ENCODE measurements around the gene LRRC49.
"Not testable (repeated sequence)": the region's sequence is repeated elsewhere in the genome, so short reads cannot be mapped to it uniquely, and the experiment has no call there.

Gene LRRC49

DNA sequence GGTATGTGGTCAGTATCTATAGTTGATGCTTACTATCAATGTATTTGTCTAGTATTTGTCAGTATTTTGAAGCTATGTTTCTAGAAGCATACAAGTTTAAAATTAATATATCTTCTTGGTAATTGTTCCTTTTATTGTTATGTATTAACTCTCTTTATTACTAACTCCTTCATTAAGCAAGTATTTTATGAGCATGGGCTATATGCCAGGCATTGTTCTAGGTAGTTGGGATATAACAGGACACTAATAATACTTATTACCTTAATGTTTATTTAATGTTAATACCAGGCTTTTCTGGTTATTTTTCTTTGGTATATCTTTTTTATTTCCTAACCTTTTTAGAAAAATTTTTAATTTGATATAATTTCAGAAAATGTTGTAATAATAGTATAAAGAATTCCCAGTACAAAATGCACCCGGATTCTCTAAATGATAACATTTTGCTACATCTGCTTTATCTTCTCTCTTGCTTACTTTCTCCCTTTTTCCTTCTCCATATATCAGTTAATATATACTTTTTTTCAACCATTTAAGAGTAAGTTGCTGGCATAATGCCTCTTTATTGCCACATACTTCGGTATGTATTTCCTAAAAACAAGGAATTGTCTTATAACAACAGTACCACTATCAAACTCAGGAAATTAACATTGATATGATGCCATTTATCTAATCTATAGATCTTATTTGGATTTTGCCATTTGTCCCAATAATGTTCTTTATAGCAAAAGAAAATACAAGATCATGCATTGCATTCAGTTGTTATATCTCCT is 30.9 kb downstream of the LRRC49 start:
- no peak for DNase-seq (ENCODE audit: low read depth)

DNA sequence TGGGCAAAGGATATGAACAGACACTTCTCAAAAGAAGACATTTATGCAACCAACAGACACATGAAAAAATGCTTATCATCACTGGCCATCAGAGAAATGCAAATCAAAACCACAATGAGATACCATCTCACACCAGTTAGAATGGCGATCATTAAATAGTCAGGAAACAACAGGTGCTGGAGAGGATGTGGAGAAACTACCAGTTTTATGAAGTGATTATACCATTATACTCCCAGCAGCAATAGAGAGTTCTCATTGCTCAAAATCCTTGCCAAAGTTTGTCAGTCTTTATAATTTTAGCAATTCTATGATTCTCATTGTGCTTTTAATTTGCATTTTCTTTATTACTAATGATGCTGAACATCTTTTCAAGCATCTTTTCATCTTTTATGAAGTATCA is 34.3 kb downstream of the LRRC49 start:
- DNase-seq (ENCODE audit: low read depth), result not testable (repeated sequence)

DNA sequence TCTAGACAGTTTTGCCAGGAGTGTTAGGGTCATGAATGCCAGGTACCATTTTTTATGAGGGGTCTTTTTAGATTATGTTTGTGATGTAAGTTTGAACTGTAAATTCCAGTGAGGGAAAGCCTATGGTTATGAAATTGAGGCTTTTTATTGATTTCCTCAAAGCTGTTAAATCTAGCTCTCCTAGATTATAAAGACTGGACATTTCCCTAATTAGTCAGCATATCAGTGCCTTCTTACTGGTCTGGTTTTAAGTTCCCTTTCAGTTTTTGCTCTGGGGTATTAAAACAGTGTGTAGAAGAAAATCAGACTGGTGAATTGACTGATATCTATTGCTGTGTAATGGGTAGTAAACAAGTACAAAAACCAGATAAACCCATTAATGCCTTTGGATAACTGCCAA is 39.2 kb downstream of the LRRC49 start:
- no peak for DNase-seq (ENCODE audit: low read depth)

DNA sequence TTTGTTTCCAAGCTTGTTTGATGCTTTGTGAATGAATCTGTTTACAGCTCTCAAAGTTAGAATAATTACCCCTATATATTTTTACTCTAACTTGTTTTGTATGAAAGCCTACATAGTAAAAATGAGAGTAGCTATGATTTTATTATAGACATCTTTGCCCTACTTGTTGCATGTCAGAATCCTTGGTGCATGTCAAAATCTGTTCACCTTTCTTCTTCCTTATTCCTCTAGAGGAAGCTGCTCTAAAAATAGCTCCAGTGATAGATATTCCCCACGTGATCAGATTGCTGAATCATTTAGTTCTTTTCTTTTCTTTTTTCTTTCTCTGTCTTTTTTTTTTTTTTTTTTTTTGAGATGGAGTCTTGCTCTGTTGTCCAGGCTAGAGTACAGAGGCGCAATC is 39.8 kb downstream of the LRRC49 start:
- DNase-seq (ENCODE audit: low read depth), result no peak

DNA sequence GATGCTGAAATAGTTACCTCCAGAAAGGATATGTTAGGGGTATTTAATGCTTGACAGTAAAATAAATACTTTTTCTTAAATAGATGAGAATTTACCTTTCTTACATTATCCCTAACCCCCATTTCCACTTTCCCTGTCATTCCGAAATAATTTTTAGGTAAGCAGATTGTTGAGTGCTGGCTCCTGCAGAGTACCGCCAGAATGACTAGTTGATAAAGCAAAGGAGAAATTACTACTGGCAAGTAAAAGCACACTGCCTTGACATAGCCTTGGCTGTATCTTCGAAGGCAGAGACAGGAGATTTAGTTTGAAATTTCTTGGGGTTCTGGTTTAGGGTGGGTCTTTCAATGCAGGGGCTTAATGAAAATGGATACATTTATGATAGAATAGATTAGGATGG is 40.8 kb downstream of the LRRC49 start:
- no peak for DNase-seq (ENCODE audit: low read depth)

DNA sequence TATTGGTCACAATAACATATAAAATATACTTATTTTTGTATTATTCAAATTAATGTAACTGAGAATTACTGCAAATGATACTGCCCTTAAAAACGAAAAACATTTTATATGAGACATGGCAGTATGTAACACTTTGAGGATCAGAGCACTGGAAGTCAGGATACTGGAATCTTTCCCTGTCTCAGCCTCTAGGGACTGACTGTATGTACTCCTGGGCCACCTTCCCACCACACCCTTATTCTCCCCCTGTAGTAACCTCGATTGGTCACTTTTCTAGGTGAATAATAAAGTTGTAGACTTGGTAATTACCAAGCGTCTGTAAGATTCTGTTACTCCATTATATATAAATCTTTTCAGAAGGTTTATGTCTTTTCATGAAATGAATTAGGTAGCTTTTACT is 43.0 kb downstream of the LRRC49 start:
- no peak for DNase-seq (ENCODE audit: low read depth)

DNA sequence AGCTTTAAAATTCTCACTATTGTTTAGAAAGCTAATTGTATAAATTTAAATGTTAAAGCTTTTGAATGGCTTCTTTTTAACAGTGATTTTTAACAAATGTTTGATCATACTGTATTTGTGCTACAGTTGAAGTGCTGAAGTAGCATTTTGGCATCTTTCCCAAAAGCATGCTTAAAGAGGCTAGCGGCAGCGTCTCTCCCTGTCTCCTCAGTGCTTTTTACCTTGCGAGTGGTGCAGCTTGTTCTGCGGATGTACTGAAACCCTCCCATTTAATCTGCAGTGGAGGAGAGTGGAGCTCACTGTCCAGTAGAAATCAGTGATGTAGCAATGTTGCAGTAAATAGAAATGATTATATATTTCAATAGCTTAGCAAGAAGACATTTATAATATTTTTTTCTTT is 43.7 kb downstream of the LRRC49 start:
- no peak for DNase-seq (ENCODE audit: low read depth)

DNA sequence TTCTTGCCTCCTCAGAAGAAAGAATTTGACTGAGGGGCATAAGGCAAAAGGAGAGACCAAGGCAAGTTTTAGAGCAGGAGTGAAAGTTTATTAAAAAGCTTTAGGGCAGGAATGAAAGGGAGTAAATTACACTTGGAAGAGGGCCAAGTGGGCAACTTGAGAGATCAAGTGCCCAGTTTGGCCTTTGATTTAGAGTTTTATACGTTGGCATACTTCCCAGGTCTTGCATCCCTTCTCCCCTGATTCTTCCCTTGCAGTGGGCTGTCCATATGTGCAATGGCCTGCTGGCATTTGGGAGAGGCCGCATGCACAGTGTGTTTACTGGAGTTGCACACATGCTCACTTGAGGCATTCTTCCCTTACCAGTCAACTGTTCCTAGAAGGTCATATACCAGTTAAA is 50.7 kb downstream of the LRRC49 start:
- DNase-seq (ENCODE audit: low read depth), result not testable (repeated sequence)

DNA sequence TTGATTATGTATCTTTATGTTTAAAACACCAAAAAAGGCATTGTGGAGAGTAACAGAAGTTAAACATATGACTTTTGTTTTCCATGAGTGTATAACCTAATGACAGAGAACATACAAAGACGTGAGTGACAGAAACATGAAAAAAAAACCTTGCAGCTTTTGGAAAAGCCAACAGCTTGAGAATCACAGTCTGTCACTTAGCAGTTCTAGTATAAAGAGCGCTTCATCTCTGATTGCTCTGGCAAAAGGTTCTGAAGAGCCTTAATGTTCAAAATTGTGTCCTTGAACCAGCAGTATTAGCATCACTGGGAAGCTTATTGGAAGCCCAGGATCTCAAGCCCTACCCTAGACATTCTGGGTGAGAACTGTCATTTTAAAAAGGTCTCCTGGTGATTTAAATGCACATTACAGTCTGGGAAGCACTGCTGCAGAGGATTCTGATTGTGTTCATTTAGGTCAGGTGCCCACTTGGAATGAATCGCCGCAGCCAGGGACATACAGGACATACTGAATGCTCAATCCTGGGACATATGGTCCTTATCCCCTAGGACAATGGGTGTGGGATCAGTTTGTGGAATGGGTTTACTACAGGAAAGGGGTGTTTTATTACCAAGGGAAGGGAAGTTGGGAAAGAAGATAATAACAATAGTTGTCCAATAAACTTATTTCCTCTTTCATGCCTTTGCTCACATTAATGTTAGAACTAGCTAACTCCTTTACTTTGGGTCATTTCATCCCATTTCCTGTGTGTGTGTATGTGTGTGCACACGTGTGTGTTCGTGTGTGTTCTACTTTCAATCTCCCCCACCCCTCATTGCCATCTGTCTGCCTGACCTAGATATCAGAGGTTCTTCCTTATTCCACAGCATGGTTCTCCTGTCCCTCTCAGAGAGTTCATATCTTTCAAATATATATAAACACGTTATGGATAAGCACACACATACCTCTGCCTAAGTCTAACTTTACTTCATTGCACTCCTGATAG is 55.0 kb downstream of the LRRC49 start:
- DNase-seq (ENCODE audit: low read depth), result no peak

DNA sequence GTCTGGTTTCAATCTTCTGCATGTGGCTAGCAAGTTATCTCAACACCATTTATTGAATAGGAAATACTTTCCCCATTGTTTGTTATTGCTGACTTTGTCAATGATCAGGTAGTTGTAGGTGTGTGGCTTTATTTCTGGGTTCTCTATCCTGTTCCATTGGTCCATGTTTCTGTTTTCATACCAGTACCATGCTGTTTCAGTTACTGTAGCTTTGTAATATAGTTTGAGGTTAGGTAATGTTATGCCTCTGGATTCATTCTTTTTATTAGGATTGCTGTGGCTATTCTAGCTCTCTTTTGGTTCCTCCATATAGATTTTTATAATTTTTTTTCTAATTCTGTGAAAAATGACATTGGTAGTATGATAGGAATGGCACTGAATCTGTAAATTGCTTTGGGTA is 58.3 kb downstream of the LRRC49 start:
- no peak for DNase-seq (ENCODE audit: low read depth)

DNA sequence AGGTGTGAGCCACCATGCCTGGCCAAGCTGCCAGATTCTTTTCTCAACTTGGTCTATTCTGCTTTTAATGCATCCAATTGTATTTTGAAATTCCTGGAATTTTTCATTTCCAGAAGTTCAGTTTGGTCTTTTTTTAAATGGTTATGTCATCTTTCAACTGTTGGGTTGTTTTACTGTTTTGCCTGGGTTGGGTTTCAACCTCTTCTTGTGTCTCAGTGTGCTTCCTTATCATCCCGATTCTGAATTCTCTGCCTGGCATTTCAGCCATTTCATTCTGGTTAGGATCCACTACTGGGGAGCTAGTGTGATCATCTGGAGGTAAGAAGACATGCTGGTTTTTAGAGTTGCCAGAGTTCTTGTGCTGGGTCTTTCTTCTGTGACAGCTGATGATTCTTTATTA is 61.5 kb downstream of the LRRC49 start:
- DNase-seq (ENCODE audit: low read depth), result no peak

DNA sequence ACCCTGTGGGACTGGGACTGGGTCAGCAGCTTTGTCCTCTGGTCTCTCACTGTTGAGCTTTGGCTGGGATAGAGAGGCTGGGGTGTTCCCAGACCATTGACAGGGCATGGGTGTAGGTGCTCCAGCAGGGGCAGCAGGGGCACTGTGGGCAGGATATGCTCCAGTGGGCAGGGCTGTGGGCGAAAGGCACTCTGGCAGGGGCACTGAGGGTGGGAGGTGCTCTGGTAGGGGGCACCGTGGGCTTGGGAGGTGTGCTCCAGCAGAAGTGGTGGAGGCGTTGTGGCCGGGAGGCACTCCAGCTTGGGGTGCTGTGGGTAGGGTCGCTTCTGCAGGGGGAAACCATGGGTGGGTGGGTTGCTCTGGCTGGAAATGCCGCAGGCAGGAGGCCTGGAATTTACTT is 62.1 kb downstream of the LRRC49 start:
- DNase-seq (ENCODE audit: low read depth), result no peak

DNA sequence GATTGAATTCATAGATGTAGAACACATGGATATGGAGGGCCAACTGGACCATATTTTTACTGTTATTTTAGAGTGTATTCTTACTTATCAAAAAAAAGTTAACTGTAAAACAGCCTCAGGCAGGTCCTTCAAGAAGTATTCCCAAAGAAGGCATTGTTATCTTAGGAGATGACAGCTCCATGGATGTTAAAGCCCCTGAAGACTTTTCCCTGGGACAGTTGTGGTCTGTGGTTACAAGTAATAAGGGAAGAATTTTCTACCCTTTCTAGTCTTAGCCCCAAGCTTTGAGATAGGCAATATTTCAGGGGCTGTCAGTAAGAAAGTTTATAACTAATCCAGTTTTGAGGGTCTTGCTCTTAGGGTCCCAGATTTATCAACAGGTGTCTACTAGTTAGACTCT is 62.5 kb downstream of the LRRC49 start:
- no peak for DNase-seq (ENCODE audit: low read depth)

DNA sequence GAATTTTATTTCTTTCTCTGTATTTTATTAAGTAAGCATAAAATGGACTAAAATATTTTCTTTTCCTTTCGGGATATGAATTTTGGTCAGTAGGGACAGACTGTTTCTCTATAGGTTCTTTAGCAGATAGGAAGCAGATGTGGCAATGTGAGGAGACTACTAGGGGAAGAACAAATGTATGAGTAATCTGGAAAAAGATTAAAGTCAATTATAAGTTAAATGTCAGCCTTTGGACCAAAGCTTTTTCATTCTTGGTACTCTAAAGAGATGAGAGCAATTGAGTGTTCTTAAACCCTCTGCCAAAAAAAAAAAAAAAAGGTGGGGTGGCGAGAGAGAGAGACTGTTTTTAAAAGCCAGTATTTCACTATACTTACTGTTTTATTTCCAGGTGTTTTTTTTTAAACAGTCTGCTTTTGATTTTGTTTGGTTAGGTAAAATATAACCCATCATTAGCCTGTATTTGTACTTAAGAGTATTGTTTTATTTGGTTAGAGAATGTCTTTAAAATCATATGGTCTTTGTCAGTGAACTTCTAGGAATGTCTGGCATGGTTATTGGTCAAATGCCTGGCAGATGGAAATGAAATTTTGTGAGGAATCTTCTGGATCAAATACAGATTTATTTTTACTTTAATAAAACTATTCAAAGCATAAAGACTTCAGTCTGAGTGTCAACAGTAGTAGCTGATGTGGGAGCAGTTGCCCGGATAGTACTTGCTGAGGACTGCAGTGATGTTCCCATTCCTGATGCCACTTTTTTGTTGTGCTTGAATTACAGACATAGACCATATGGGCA is 63.8 kb downstream of the LRRC49 start:
- no peak for DNase-seq (ENCODE audit: low read depth)

DNA sequence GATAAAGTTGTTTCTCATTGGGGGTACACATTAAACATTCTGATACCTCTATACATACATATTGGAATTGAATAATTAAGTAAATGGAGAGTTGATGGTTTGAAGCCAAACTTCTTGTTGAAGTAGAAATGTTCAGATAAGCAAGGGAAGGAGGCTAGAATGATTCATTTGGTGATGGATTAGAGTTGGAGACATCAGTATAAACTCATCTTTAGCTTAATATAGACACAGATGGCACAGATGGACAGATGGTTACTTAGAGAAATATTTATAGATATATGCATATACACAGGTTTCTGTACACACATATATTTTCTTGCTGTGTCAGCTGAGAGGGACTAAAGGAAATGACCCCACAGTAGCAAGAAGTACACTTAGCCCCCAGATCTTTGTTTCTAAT is 69.5 kb downstream of the LRRC49 start:
- DNase-seq (ENCODE audit: low read depth), result no peak

DNA sequence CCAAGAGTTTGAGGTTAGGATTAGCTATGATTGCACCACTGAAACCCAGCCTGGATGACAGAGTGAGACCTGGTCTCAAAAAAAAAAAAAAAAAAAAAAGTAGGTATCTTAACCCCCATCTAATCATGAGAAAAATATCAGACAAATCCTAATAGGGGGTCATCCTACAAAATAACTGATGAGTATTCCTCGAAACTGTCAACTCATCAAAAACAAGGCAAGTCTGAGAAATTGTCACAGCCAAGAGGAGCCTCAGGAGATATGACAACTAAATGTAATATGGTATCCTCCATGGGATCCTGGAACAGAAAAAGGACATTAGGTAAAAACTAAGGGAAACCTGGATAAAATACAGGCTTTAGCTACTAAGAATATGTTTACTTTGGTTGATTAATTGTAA is 70.6 kb downstream of the LRRC49 start:
- no peak for DNase-seq (ENCODE audit: low read depth)

DNA sequence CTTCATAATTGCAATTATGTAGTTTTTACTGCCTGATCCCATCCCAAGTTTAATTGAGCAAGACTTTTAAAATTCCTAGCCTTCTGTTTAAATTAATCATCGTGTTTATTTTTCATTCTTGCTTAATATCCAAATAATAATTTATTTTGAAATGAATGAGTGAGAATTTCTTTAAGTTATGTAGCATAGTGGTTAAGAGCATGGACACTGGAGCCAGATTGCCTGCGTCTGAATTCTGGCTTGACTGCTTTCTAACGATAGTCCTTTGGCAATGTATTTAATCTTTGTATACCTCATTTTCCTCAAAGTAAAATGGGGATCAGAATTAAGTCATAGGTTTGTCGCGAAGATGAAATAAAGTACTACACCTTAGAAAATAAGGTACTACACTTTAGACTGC is 71.4 kb downstream of the LRRC49 start:
- DNase-seq (ENCODE audit: low read depth), result no peak

DNA sequence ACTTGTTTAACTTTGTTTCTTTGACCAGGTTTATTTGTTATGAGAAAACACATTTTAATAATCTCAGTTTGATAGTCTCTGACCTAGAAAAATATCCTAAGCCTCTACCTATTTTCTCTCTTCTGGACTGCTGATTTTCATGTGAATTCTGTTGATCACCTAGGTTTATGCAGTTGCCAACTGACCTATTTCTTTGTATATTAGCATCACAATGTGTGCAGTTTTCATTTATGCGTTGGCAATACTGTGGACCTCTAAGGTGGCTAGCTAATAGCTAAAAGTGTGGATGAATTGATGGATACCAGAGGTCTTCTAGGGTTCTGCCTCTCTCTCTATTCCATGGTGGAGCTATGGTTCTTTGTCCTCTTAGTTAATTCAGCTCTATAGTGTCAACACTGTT is 72.1 kb downstream of the LRRC49 start:
- DNase-seq (ENCODE audit: low read depth), result no peak

DNA sequence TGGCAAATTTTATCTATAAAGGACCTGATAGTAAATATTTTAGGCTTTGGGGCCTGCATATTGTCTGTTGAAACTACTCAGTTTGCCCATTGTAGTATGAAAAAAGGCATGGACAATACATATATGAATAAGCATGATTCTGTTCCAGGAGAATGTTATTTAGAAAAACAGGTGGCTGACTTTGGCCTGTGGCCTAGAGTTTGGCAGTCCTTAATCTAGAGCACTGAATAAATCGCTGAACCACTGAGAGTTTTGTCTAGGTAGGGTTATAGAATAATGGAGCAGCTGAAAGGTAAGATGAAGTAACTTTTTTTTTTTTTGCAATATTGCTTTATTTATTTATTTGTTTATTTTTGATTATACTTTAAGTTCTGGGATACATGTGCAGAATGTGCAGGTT is 75.0 kb downstream of the LRRC49 start:
- no peak for DNase-seq (ENCODE audit: low read depth)

DNA sequence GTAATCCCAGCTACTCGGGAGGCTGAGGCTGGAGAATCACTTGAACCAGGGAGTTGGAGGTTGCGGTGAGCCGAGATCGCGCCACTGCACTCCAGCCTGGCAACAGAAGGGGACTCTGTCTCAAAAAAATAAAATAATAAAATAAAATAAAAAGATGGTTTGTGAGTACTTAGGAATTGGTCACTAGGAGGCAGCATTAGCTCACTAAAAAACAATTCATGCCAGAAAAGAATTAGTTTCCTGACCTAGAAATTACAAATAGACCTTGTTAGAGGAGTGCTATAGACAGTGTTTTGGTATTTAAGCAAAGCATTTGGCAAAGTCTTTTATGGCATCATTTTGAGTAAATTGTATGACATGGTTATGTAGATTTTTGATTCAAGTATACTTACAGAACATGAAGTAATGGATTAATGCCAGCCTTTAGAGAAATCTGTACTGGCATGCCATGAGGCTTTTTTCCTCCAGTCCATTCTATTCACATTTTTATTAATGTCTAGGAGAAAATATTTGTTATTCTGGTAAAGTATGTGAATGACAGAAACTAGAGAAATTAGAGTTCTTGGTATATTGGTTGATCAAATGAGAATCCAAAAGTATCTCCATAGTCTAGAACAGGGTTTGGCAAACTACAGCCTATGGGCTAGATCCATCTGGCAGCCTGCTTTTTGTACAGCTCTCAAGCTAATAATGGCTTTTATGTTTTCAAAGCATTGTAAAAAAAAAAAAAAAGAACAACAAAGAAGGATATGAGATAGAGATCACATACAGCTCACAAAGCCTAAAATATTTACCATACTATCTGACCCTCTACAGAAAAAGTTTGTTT is 81.6 kb downstream of the LRRC49 start:
- DNase-seq (ENCODE audit: low read depth), result no peak

DNA sequence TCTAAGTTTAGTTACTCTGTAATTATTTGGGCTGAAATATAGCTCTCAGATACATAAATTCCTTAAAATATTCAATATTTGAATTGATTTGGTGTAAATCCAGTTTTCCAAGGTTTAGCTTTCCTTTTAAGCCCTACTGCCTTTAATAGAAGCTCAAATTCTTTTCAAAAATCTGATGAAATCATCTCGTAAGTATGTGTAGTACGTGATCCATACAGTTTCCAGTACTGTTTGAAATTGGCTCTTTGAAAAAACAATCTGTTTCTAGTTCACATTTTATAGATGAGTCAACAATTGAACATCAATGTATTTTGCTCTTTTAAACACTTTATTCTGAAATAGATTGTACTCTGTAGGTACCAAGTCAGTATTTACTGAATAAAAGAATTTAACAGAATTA is 84.2 kb downstream of the LRRC49 start:
- DNase-seq (ENCODE audit: low read depth), result no peak
